IPS DF 6.9 (cell line): ENCODE results near the gene TRIP4.
"Not testable (repeated sequence)": the region's sequence is repeated elsewhere in the genome, so short reads cannot be mapped to it uniquely, and the experiment has no call there.

ENCODE experiments used
- DNase-seq: peaks from one replicate; pipeline ENCODE4 v3.0.0-alpha.2; 2013; ENCODE audit warnings: low read depth, low spot score
- H3K27ac ChIP-seq: one replicate; pipeline ENCODE4 v1.5.1; 2013; ENCODE audit warnings: low read length, control low read depth
- H3K27me3 ChIP-seq: 2 replicates; pipeline ENCODE4 v1.6.1; 2013; ENCODE audit warnings: mild to moderate bottlenecking, low read length; ENCODE audit not compliant: control insufficient read depth, insufficient read depth
- H3K36me3 ChIP-seq: 2 replicates; pipeline ENCODE4 v1.6.1; 2013; ENCODE audit warnings: low read length; ENCODE audit not compliant: control insufficient read depth, insufficient read depth
- H3K4me1 ChIP-seq: 2 replicates; pipeline ENCODE4 v1.6.1; 2013; ENCODE audit warnings: low read length; ENCODE audit not compliant: control insufficient read depth, insufficient read depth
- H3K4me3 ChIP-seq: 2 replicates; pipeline ENCODE4 v1.5.1; 2013; ENCODE audit warnings: mild to moderate bottlenecking, low read length
- H3K9me3 ChIP-seq: 2 replicates; pipeline ENCODE4 v1.6.1; 2013; ENCODE audit warnings: low read length, inconsistent platforms; ENCODE audit not compliant: control insufficient read depth, insufficient read depth
- WGBS: extraction: QIAGEN DNeasy Blood & Tissue Kit; methylation state at CpG from one replicate; pipeline ENCODE4 v1.1.7; 2013; ENCODE audit warnings: mixed read lengths, missing lambda C conversion rate; ENCODE audit not compliant: insufficient read length, insufficient coverage; 5-methylcytosine and 5-hydroxymethylcytosine counted together

Gene TRIP4

GRCh38 chr15:64355348-64355943 is 32.2 kb upstream of the TRIP4 start:
- no peaks in the 10 kb centered on the region for H3K4me1 ChIP-seq
- no peak overlapping the region for H3K27ac ChIP-seq
- peak overlapping the region; percentile 86; the same call in 1 of the 2 replicates for H3K4me3 ChIP-seq
- DNase-seq: no peak
- no peaks in the 10 kb centered on the region for H3K9me3 ChIP-seq
- H3K27me3 ChIP-seq: no peaks in the 10 kb centered on the region
- no peaks in the 10 kb centered on the region for H3K36me3 ChIP-seq
- WGBS: no CpG with 5 or more reads among the region's 30 CpGs

- Histone ChIP-seq H3K27me3 (no peaks in the 10 kb centered on the region), H3K4me1 (no peaks in the 10 kb centered on the region), H3K36me3 (no peaks in the 10 kb centered on the region), H3K27ac (no peak within 1 kb of the TSS), H3K9me3 (no peaks in the 10 kb centered on the region), H3K4me3 (peak within 1 kb of the TSS; percentile 86; the same call in 1 of the 2 replicates)
- peak; percentile 93 for DNase-seq
- WGBS: no CpG with 5 or more reads among the region's 42 CpGs
Observed at GRCh38 chr15:64355944-64356709, 31.5 kb upstream of the TRIP4 start, which contains the start of gene CSNK1G1. Gene CSNK1G1, minus strand, starts transcription at chr15:64356173. Its CDS starts 55,674 bp downstream, at chr15:64300499.

GRCh38 chr15:64356710-64357040 is 31.0 kb upstream of the TRIP4 start:
- Histone ChIP-seq H3K27me3 (no peaks in the 10 kb centered on the region), H3K36me3 (no peaks in the 10 kb centered on the region), H3K4me3 (no peak overlapping the region; the same call in 1 of the 2 replicates), H3K27ac (no peak overlapping the region), H3K9me3 (no peaks in the 10 kb centered on the region), H3K4me1 (no peaks in the 10 kb centered on the region)
- no peak for DNase-seq
- WGBS: no CpG with 5 or more reads among the region's 5 CpGs

GRCh38 chr15:64361259-64361658 is 26.4 kb upstream of the TRIP4 start:
- Histone ChIP-seq H3K9me3 (no peaks in the 10 kb centered on the region), H3K4me1 (no peaks in the 10 kb centered on the region), H3K36me3 (no peaks in the 10 kb centered on the region), H3K27ac (no peak overlapping the region), H3K4me3 (no peak overlapping the region), H3K27me3 (no peaks in the 10 kb centered on the region)
- DNase-seq: no peak
- WGBS: no CpG with 5 or more reads among the region's 4 CpGs

GRCh38 chr15:64369078-64369607 is 18.5 kb upstream of the TRIP4 start:
- no peak overlapping the region for H3K4me3 ChIP-seq
- H3K4me1 ChIP-seq: no peaks in the 10 kb centered on the region
- H3K9me3 ChIP-seq: no peaks in the 10 kb centered on the region
- whole genome bisulfite sequencing: no CpG with 5 or more reads among the region's 2 CpGs
- no peak overlapping the region for H3K27ac ChIP-seq
- DNase-seq: no peak
- H3K27me3 ChIP-seq: no peaks in the 10 kb centered on the region
- H3K36me3 ChIP-seq: peaks cover 4% of the 10 kb centered on the region; the same call in 1 of the 2 replicates

GRCh38 chr15:64371383-64371782 is 16.3 kb upstream of the TRIP4 start:
- not testable (repeated sequence) for H3K36me3 ChIP-seq, DNase-seq, H3K4me1 ChIP-seq, H3K27me3 ChIP-seq, H3K9me3 ChIP-seq, H3K4me3 ChIP-seq, H3K27ac ChIP-seq
- no CpG with 5 or more reads among the region's 8 CpGs for WGBS

- no CpG with 5 or more reads among the region's 8 CpGs for WGBS
- peaks cover 6% of the 10 kb centered on the region for H3K36me3 ChIP-seq
- H3K27ac ChIP-seq: no peak overlapping the region
- no peaks in the 10 kb centered on the region for H3K27me3 ChIP-seq
- DNase-seq: no peak
- H3K4me1 ChIP-seq: no peaks in the 10 kb centered on the region
- no peaks in the 10 kb centered on the region for H3K9me3 ChIP-seq
- no peak overlapping the region for H3K4me3 ChIP-seq
Observed at GRCh38 chr15:64373360-64373759, 14.3 kb upstream of the TRIP4 start.

- Histone ChIP-seq H3K27ac (no peak overlapping the region), H3K4me3 (no peak overlapping the region), H3K27me3 (no peaks in the 10 kb centered on the region), H3K4me1 (no peaks in the 10 kb centered on the region), H3K36me3 (peaks cover 2% of the 10 kb centered on the region; the same call in 1 of the 2 replicates), H3K9me3 (no peaks in the 10 kb centered on the region)
- WGBS: no CpG with 5 or more reads among the region's 9 CpGs
- DNase-seq: no peak
Observed at GRCh38 chr15:64379216-64379960, 8.2 kb upstream of the TRIP4 start.

- not testable (repeated sequence) for H3K27me3 ChIP-seq, H3K36me3 ChIP-seq, H3K9me3 ChIP-seq, H3K4me1 ChIP-seq, DNase-seq, H3K27ac ChIP-seq
- H3K4me3 ChIP-seq: peak overlapping the region; percentile 91; the same call in 1 of the 2 replicates
- WGBS: no CpG with 5 or more reads among the region's 11 CpGs
Observed at GRCh38 chr15:64380130-64380870, 7.3 kb upstream of the TRIP4 start.
